GM19324 (cell line): ENCODE measurements around the gene TBATA.

Experiments
- ATAC-seq: cut with Tn5 transposase; IDR thresholded peaks from one replicate; pipeline ENCODE4 v1.9.1; 2021; ENCODE audit warnings: mild to moderate bottlenecking, moderate library complexity; ENCODE audit not compliant: unreplicated experiment, low FRiP score

The TBATA gene

DNA sequence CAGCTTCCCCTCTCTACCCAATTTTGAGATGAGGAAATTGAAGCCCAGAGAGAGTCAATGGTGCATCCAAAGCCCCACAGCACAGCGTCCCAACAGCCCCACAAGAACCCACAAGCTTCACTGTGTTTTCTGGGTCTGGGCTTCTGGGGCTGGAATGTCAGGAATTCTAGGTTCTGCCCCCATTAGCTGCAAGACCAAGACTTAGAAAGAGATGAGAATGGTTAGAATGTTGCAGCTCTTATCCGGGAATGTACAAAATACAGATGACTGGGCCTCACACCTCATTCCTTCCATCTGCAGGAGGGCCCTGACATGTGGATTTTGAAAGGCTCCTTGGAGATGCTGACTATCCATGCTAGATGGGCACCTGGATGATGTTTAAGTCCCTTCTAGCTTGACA lies 24.5 kb upstream of the TBATA start:
- ATAC-seq = no peak

DNA sequence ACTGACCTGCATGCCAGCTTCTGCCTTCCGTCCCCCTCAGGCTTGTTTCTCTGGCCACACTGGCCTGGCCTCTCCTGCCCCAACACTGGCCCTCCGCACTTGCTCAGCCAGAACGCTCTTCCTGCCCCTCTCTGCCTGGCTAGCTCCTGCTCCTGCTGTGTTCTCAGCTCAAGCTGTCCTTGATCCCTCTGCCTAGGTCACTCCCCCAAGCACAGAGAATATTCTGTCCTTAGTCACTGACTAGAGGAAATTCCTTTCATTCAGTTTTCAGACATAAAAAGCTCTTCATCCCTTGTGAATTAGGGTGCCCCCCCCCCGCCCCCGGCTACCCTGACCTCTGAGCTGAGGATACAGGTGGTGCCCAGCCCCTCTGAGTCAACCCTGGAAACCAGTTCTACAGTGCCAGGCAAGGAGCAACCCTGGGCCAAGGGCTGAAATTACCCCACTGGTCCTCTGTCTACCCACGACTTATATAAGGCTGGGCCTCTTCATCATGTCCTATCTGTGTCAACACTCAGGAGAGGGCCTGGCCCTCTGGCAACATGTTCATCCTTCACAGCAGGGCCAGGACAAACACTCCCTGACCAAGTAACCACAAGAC lies 23.9 kb upstream of the TBATA start:
- no peak for ATAC-seq

DNA sequence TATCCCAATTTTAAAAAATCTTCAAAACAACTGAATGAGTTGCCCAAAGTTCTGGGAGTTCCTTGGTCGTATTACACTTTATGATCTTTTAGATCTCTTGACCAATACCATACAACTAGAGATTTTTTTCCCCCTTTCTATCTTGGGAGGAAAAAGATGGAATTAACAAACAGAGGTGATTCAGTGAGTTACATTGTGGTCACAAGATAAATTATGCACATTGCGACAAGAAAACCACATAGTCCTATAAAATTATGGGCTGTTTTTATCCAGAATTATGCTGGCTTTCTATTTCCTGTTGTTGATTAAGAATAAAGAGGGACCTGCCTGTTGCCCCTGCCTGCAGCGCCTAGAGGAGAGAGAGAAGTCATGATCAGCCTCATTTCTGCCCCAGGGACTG lies 22.4 kb upstream of the TBATA start:
- no peak for ATAC-seq

DNA sequence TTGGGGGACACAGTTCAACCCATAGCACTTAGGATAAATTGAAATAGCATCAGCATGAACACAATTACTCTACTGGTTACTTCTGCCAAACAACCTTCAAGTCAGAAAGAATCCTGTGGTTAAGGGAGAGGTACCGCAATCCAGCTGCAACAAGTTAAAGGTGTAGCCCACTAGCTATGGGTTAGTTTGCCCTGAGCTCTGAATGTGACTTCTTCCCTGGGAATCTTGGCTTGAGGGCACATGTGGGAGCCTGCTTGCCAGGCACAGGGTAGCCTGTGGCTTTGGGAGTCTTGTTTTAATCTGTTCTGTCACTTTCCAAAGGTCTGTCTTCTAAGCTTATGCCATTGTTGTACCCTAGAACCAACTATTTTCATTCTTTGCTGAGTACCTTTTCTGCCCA lies 21.7 kb upstream of the TBATA start:
- ATAC-seq = no peak

DNA sequence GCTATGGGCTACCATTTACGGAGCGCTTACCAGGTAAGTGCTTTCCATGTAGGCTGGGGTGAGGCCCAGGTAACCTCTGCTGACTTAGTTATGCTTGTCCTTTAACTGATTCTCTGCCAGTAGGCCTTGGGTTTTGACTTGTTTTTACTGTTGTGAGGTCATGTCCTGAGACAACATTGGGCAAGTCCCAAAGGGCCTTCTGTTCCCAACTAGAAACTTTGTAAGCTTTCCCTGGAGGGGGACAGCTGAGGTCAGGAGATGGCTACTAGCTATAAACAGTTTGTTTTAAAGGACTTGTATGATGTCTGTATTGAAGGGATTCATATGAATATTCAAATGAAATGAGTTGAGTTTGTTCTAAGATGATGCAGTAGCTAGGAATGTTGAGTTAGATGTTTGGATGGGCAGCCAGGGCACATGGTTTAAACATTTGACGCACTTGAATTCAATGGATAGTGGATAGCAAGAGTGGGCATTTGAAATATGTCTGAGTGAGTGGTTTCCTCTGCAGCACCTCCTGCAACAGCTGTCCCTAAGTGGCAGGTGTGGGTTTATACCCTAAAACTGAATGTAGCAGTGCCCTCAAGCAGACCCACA lies 20.5 kb upstream of the TBATA start:
- no peak for ATAC-seq

DNA sequence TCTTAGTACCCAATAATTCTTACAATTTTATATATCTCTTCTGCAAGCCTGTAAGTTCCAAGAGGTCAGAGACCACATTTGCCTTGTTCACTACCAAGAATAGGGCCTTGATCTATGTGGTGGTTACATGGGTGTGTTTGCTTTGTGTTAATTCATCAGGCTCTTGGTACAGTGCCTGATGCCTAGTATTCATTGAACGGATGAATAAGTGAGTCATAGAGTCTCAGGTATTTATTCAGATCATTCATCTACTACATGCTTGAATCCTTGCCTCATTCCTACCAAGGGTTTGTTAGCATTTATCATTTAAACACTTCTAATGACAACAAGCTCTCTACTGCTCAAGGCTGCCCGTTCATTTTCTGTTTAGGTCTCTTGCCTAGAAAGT lies 19.2 kb upstream of the TBATA start:
- ATAC-seq = no peak

DNA sequence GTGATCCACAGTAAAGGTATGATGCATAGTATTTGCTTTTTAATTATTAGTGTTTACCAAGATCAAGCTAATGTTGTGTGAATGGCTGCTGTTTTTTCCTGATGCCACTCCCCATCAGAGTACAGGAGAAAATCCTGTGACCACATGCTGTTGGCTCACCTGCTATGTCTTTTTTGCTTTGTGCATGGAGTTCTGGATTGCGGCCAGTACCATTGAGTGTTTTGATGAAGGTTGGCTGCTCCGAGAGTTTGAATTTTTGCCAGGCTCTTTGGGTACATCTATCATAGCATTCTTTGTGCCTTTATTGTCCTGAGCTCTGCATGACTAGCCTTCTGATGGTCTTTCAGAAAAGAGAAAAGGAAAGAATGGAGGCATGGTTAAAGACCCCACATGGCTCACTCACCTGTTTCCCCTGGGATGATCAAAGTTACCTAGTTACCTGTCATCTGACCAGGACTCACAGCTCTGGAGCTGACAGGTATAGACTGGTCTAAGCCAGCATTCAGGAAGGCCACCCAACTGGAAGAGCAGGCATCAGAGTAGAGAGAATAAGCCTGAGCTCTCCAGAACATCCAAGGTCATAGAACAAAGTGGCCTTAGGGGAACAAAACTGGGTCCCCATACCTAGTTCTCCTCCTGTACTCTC lies 18.7 kb upstream of the TBATA start:
- ATAC-seq = no peak

DNA sequence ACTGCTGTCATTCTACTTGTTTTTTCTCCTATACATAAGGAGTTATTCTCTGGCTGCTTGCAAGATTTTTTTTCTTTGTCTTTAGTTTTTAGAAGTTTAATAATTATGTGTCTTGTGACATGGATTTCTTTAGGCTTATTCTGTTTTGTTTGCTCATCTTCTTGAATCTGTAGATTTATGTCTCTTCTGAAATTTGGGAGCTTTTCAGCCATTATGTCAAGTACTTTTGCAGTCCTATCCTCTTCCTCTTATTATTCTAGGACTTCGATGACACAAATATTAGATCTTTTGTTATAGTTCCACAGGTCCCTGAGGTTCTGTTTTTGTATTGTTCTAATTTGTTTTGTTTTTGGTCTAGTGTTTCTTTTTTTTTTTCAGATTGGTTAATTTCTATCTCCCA lies 16.7 kb upstream of the TBATA start:
- no peak for ATAC-seq

DNA sequence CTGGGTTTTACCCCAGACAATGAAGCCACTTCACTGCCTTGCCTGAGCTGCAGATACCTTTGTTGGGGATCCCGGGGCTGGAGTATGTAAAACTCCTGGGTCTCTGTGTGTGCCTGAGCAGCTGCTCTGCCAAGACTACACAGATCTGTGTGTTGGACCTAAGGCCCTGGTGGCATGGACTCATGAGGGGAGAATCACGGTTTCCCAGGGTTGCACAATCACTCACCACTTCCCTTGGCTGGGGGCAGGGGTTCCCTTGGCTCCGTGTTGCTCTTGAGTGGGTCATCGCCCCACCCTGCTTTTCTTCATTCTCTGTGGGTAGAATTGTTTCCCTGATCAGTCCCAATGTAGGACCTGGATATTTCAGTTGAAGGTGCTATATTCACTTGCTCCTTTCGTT lies 13.9 kb upstream of the TBATA start:
- ATAC-seq = no peak

DNA sequence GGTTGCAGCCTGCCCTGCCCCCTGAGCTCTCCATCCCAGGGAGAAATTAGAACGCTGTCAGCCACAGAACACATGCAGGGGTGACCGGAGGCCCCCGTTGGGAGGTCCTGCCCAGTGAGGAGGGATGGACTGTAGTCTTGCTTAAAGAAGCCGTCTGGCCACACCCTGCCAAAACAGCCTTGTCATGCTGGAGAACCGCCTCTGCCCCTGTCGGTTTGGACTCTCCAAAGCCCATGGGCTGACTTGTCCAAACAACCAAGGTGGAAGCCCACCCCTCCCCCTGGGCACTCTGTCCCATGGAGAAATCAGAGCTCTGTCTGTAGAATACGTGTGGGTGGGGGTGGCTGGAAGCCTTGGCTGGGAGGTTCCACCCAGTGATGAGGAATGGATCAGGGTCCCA lies 12.7 kb upstream of the TBATA start:
- no peak for ATAC-seq

DNA sequence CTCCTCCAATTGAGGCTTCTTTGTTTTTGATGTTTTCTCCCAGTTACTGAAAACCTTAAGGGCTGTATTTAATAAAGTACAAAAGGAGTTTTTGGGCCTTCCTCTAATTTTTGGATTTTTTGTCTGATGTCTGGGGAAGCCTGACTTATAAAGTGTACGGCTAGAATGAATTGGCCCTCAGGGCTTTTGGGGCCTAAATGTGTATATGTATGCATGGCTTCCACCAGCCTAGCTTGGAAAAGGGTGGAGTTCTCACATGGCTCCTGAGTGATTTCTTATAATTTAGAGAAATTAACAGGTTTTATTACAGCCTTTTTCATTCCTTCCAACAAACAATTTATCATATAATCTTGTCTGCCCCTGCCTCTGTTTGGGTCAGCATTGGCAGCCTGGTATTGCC lies 10.4 kb upstream of the TBATA start:
- no peak for ATAC-seq

DNA sequence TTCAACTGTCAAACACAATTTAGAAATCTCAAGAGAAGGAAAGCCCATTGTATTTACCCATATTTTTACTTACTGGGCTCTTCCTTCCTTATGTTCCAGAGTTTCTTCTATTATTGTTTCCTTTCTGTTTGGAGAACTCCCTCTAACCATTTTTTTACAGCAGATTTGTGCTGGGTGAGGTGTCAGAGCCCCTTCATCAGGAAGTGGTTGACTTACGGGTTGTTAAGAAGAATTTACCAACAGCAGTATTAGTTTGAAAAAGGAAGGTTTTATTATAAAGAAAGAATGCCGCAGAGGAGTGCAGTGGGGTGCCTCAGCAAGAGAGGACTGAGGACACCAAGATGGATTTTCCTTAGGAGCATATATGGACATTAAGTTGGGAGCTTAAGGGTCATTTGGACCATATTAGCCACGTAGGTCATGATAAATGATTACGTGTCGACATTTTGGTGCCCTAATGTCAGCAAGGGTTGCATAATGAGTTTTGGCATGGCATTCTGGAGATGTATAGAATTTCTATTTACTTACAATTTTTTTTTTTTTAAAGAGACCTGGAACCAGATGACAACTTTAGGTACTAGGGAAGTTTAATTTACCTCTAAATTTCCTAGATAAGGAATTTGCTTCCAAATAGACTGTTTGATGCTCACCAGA lies 6.3 kb upstream of the TBATA start:
- ATAC-seq = no peak

DNA sequence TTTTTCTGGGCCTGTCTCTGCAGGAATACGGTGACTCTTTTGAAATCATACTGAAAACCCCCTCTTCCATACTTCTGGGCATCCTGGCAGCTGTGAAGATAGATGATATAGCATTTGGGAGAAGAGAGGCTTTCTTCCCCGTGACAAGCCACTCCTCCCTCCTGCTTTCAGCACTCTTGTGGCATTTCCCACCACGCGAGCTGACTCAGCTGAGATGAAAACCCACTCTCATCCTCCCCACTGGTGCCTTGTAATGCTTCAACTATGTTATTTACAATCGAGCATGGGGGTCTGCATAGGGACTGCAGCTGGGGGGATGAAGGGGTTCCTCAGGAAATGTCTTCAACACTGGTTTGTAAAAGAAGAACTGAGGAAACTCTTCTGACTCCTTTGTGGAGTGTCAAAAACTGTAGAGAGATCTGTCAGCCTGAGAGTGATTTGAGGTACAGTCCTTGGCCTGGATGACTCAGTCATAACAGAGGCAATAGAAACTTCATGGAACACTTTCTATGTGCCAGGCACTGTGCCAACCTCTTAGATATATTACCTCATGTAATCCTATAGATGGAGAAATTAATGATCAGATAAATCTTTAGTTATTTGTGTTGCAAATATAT lies 1.7 kb upstream of the TBATA start:
- no peak for ATAC-seq

DNA sequence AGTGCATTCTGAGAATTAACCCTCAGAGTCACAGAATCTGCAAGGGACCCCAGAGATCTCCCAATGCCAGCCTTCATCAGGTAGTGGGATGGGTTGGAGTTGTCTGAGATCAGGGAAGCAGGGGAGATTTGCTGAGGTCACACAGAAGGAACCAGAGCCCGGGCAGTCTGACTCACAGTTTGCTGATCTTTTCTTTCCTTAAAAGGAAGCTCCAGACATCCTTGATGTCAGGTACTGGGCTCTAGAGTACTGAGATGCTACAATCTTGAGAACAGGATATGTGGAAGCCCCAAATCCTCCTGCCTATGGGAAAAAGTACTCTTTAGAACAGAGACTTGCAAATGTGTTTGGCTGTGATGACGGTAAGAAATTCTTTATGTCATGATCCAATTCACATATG lies 706 bp downstream of the TBATA start:
- ATAC-seq = no peak

DNA sequence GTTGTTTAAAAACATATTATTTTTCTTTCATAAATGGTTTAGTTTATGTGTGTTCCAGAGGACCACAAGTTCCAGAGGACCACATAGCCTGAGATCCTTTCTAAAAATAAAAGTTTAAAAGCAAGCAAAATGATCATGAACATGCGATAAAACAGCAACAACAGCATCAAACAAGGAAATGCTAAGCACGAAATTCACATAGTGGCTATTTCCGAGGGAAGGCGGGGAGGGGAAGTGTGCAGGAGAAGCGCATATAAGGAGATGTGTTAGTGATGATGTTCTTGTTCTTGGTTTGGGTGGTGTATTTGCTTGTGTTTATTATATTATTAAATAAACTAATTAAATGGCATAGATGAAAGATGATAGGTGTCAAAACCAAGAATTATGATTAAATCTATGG lies 1.2 kb downstream of the TBATA start:
- no peak for ATAC-seq

DNA sequence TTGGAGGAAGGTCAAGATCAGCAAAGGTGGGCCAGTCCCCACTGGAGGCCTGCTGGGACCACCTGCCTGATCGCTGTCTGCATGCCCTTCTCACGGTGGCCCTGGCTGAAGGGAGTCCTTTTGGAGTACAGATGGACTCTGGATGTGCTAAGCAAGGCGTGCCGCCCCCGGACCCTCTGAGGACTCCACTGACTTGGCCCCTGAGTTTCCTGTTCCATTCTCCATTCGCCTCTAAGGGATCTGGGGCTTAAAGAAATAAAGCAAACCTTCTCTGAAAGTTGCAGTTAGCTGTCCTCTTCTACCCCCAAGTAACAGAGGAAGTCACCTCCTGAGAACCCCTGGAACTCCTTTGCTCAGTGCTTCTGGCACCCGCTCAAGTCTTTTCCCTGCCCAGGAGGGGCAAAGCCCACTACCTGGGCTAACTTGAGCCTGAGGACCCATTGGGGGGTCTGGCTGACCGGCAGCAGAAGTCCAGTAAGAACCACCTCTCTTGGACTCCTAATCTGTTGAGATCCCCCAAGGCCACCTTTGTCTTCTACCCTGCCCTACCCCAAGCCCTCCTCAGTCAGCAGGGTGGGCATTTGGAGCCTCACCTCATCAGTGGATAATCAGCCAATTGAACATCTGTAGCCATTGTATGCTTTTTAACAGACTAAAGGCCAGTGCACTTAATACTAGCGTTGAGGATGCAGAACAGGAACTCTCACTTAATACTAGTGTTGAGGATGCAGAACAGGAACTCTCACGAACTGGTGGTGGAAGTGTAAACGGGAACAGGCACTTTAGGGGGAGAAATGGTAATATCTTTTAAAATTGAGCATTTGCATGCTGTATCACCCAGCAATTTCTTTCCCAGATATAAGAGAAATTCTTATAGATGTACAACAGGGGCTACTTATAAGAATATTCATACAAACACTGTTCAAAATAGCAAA lies 2.2 kb downstream of the TBATA start:
- ATAC-seq = no peak

DNA sequence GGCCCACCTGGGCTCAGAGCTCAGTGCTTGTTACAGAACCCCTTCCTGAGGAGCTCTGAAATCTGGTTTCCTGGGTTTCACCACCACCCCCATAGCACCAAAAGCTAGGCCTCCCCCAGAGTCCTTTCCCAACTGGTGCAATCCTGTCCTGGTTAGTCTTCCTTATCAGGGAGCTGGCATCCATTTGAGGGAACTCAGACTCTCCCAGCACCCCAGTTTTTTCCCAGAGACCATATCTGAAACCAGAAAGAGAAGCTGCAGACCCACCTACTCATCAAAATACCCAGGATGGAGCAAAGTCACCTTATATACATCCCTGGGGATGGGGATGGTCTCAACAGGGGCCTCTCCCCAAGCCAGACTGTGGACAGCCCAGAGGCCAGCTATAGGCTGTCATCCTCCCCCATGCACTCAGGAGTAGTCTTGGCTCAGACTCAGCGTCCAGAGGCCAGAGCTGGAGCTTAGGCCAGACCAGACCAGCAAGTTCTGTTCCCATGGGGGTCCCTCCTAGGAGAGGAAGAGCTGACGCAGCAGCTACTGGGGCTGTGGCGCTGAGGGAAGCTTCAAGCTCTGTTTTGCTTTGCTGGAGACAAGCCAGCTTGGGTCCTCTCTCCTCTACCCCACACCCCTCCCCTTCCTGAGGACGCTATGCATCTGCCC lies 3.0 kb downstream of the TBATA start:
- no peak for ATAC-seq

DNA sequence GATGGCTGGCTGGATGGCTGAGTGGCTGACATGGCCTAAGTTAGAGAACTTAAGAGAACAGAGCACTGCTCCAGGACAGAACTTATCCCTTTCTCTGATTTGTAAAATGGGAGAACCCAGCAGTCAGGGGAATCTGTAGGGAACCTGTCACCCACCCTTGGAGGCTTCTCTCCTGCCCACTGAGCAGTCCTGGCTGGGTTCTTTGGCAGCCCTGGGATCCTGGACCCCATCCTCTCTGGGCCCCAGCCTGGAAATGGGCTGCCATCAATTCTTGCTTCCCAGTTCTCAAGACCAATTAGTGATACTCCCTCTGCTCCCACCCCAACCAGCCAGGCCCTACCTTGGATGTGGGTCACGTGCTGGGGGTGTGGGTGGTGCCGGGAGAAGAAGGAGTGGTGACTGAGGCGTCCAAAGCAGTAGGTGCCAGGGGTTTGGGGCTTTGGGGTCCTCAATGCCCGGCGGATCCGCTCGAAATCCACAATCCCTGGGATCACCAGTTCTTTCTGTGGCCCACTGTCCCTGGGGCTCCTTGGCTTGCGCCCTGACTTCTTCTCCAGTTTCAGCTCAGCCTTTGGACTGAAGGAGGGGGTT lies 3.6 kb downstream of the TBATA start:
- ATAC-seq = no peak

DNA sequence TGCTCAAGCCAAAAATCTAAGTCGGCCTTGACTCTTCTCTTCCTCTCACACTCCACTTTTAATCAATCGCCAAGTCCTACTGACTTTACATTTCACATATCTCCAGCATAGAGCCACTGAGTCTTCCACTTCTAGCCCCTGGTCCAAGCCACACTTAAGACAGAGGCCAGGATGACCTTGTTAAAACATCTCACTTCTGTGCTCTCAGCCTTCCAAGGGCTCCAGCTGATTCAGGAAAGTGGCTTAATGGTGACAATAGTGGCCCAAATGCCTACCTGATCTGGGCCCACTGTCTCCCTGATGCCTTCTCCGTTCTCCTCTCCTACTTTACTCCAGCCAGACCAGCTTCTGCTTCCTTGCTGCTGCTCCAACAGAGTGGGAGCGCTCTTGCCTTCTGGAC lies 4.4 kb downstream of the TBATA start:
- no peak for ATAC-seq

DNA sequence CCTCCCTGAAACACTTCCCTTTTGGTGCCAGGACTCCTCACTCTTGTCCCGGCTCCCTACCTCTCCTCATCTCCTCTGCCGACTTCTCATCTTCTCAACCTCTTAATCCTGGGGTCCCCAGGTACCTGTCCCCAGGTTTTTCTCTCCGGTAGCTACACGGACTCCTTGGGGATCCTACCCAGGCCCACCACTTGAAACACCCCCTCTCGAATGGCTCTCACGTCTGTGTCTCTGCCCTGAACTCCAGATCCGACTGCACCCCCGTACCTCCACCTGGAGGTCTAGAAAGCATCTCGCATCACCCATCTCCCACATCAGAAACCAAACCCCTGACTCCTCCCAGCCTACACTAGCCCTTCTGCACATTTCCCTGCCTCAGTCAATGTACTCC lies 4.8 kb downstream of the TBATA start:
- ATAC-seq = no peak
